ENCODE results near the gene ADGRV1.

- TF ChIP-seq POLR2AphosphoS5 (IDR thresholded peaks at IDR 0.05; ENCODE audit: low read depth, low read length), result no peak
- no peak for TF ChIP-seq SIN3A (IDR thresholded peaks at IDR 0.05; ENCODE audit: borderline replicate concordance, insufficient read depth, low read length)
- no peak for TF ChIP-seq TAF1 (IDR thresholded peaks at IDR 0.05; ENCODE audit: borderline replicate concordance, insufficient read depth, low read length)
Observed at GRCh38 chr5:91118354-91118753, 559.8 kb downstream of the ADGRV1 start.

Measured in PFSK-1 (cell line).